DOHH2 (cell line): ENCODE data around the gene TFF3.

Experiments used
- EZH2phosphoT487 ChIP-seq: fragments of 200-600 bp; sonication (generic); IDR thresholded peaks from 2 replicates; pipeline ENCODE4 v1.6.1; 2017; ENCODE audit warnings: borderline replicate concordance, mild to moderate bottlenecking, antibody characterized with exemption, low read length, moderate library complexity, mixed read lengths
- TF ChIP-seq, protein P1 (sequence below): fragments of 200-600 bp; sonication (generic); IDR thresholded peaks from one replicate; pipeline ENCODE4 v1.5.1; 2014; ENCODE audit warnings: antibody characterized with exemption, mild to moderate bottlenecking, low read depth, low read length; ENCODE audit not compliant: poor library complexity, severe bottlenecking

DNA sequence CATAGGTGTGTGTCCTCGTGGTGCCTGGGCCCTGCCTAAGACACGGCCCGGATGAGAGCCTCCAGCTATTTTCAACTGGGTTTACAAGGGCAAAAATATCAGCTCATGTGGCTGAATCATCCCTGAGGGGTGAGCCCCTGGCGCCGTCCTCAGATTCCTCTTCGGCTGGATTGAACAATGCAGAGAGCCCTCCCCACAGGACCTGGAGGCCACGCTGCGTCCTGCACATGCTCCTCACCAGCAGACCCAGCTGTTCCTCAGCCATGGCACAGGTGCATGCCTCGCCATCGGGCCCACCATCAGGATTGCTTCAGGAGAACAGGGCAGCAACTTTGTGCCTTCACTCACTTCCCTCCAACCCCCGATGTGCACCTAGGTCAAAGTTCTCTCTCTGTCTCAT is 35.3 kb downstream of the TFF3 start:
- TF ChIP-seq, protein P1, sequence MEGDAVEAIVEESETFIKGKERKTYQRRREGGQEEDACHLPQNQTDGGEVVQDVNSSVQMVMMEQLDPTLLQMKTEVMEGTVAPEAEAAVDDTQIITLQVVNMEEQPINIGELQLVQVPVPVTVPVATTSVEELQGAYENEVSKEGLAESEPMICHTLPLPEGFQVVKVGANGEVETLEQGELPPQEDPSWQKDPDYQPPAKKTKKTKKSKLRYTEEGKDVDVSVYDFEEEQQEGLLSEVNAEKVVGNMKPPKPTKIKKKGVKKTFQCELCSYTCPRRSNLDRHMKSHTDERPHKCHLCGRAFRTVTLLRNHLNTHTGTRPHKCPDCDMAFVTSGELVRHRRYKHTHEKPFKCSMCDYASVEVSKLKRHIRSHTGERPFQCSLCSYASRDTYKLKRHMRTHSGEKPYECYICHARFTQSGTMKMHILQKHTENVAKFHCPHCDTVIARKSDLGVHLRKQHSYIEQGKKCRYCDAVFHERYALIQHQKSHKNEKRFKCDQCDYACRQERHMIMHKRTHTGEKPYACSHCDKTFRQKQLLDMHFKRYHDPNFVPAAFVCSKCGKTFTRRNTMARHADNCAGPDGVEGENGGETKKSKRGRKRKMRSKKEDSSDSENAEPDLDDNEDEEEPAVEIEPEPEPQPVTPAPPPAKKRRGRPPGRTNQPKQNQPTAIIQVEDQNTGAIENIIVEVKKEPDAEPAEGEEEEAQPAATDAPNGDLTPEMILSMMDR = no peak
- TF ChIP-seq EZH2phosphoT487 = no peak
